ENCODE measurements around the gene RMDN2. TPM values are rescaled to one million over a fixed set of nuclear protein-coding genes. Genes with fewer than 3 reads are reported as not detected.
"Not testable (repeated sequence)": the region's sequence is repeated elsewhere in the genome, so short reads cannot be mapped to it uniquely, and the experiment has no call there.

RMDN2 gene
- total RNA-seq, 4 donors from 2014 or later, result 9.6 to 14.4 (median 12.0) TPM

DNA sequence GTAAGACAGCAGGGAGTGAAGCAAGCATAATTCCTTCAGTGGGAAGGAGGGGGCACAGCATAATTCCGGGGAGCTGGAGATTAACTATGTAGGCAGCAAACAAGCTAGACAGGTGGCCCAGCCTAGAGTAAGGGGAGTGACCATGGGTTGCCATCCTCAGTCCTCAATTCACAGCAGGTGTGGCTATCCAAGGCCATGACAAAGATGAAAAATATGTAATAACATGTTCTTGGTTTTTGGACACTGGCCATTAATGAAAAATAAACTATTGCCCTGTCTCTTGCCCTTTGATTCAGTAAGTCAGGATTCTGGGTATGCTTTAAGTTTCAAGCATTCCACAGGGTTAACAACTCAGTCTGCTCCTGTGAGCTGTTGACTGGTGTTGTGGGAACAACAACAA is 85.9 kb downstream of the RMDN2 start:
- H3K27ac ChIP-seq, result no peak overlapping the region
- DNase-seq (ENCODE audit: low spot score in 2 of 2), result no peak
- WGBS, 2 donors, result 82 to 83% methylated on average over 1 of the region's 1 CpG
- peaks cover 0 to 20% (median 0%) of the 10 kb centered on the region in 3 donors for H3K36me3 ChIP-seq
- TF ChIP-seq POLR2A (IDR thresholded peaks at IDR 0.05) (no peak), EP300 (IDR thresholded peaks at IDR 0.05) (no peak)
- TF ChIP-seq, protein P1, sequence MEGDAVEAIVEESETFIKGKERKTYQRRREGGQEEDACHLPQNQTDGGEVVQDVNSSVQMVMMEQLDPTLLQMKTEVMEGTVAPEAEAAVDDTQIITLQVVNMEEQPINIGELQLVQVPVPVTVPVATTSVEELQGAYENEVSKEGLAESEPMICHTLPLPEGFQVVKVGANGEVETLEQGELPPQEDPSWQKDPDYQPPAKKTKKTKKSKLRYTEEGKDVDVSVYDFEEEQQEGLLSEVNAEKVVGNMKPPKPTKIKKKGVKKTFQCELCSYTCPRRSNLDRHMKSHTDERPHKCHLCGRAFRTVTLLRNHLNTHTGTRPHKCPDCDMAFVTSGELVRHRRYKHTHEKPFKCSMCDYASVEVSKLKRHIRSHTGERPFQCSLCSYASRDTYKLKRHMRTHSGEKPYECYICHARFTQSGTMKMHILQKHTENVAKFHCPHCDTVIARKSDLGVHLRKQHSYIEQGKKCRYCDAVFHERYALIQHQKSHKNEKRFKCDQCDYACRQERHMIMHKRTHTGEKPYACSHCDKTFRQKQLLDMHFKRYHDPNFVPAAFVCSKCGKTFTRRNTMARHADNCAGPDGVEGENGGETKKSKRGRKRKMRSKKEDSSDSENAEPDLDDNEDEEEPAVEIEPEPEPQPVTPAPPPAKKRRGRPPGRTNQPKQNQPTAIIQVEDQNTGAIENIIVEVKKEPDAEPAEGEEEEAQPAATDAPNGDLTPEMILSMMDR (IDR thresholded peaks at IDR 0.05), result no peak
- no peaks in the 10 kb centered on the region for H3K4me1 ChIP-seq
- H3K4me3 ChIP-seq, result no peak overlapping the region
- H3K9me3 ChIP-seq, result no peaks in the 10 kb centered on the region
- H3K27me3 ChIP-seq, result no peaks in the 10 kb centered on the region

GRCh38 chr2:38013158-38013752 is 88.2 kb downstream of the RMDN2 start:
- peaks cover 0 to 23% (median 0%) of the 10 kb centered on the region in 3 donors for H3K36me3 ChIP-seq
- WGBS, 2 donors, result 61 to 68% methylated on average over 3 of the region's 3 CpGs
- no peaks in the 10 kb centered on the region for H3K27me3 ChIP-seq
- H3K27ac ChIP-seq, result no peak overlapping the region
- no peak for TF ChIP-seq EP300 (IDR thresholded peaks at IDR 0.05)
- TF ChIP-seq POLR2A (IDR thresholded peaks at IDR 0.05), result no peak
- TF ChIP-seq, protein P1 (IDR thresholded peaks at IDR 0.05), result no peak
- H3K4me3 ChIP-seq, result no peak overlapping the region
- no peaks in the 10 kb centered on the region for H3K9me3 ChIP-seq
- no peak for DNase-seq (ENCODE audit: low spot score in 2 of 2)
- no peaks in the 10 kb centered on the region for H3K4me1 ChIP-seq

- no peak overlapping the region for H3K4me3 ChIP-seq
- TF ChIP-seq POLR2A (IDR thresholded peaks at IDR 0.05) (no peak), EP300 (IDR thresholded peaks at IDR 0.05) (no peak)
- TF ChIP-seq, protein P1 (IDR thresholded peaks at IDR 0.05), result no peak
- no peaks in the 10 kb centered on the region for H3K9me3 ChIP-seq
- H3K27me3 ChIP-seq, result no peaks in the 10 kb centered on the region
- no peak for DNase-seq (ENCODE audit: low spot score in 2 of 2)
- no peaks in the 10 kb centered on the region for H3K4me1 ChIP-seq
- no peak overlapping the region for H3K27ac ChIP-seq
- WGBS, 2 donors, result 42 to 67% methylated on average over 1 of the region's 1 CpG
- peaks cover 0 to 13% (median 0%) of the 10 kb centered on the region in 3 donors for H3K36me3 ChIP-seq
These were observed 91.1 kb downstream of the RMDN2 start for GRCh38 chr2:38016219-38016618.

DNA sequence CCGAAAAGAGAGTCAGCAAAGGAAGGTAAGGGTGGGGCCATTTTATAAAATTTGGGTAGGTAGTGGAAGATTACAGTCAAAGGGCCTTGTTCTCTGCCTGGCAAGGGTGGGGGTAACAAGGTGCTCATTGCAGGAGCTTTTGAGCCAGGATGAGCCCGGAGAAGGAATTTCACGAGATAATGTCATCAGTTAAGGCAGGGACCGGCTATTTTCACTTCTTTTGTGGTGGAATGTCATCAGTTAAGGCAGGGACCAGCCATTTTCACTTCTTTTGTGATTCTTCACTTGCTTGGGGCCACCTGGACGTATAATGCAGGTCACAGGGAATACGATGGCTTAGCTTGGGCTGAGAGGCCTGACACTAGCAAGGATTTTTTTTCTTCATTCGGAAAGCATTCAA is 92.7 kb downstream of the RMDN2 start:
- no peak for DNase-seq (ENCODE audit: low spot score in 2 of 2)
- 91% methylated on average over 7 of the region's 7 CpGs for WGBS, 2 donors
- Histone ChIP-seq H3K27me3 (no peaks in the 10 kb centered on the region), H3K36me3 (peaks cover 0 to 10% (median 0%) of the 10 kb centered on the region in 3 donors), H3K4me1 (no peaks in the 10 kb centered on the region), H3K9me3 (no peaks in the 10 kb centered on the region), H3K4me3 (no peak overlapping the region), H3K27ac (no peak overlapping the region)
- TF ChIP-seq EP300 (IDR thresholded peaks at IDR 0.05) (no peak), POLR2A (IDR thresholded peaks at IDR 0.05) (no peak)
- TF ChIP-seq, protein P1 (IDR thresholded peaks at IDR 0.05), result no peak

DNA sequence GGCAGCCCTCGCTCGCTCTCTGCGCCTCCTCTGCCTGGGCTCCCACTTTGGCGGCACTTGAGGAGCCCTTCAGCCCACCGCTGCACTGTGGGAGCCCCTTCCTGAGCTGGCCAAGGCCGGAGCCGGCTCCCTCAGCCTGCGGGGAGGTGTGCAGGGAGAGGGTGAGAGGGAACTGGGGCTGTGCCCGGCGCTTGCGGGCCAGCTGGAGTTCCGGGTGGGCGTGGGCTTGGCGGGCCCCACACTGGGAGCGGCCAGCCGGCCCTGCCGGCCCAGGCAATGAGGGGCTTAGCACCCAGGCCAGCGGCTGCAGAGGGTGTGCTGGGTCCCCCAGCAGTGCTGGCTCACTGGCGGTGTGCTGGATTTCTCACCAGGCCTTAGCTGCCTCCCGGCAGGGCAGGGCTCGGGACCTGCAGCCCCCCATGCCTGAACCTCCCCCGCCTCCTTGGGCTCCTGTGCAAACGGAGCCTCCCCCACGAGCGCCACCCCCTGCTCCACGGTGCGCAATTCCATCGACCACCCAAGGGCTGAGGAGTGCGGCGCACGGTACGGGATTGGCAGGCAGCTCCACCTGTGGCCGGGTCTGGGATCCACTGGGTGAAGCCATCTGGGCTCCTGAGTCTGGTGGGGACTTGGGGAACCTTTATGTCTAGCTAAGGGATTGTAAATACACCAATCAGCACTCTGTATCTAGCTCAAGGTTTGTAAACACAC is 95.4 kb downstream of the RMDN2 start:
- H3K4me1 ChIP-seq; H3K27me3 ChIP-seq; DNase-seq (ENCODE audit: low spot score in 2 of 2); H3K27ac ChIP-seq; H3K9me3 ChIP-seq; H3K4me3 ChIP-seq: not testable (repeated sequence)
- WGBS, 2 donors, result 96 to 97% methylated on average over 21 to 29 of the region's 33 CpGs
- peaks cover 0 to 10% (median 0%) of the 10 kb centered on the region in 3 donors for H3K36me3 ChIP-seq

Measured in tibial nerve (tissue), 4 donors.